ENCODE data around the gene ZNF888. TPM values are rescaled to one million over a fixed set of nuclear protein-coding genes. Genes with fewer than 3 reads are reported as not detected.
"Not testable (repeated sequence)": the region's sequence is repeated elsewhere in the genome, so short reads cannot be mapped to it uniquely, and the experiment has no call there.

ZNF888 gene
- total RNA-seq, 1 experiment from 2014 or later = 5.2 TPM

GRCh38 chr19:52946322-52947310, 23.4 kb upstream of the ZNF888 start:
- DNase-seq (peak; percentile 77), ATAC-seq (peak; percentile 73)
- H2AFZ ChIP-seq (ENCODE audit: low read length) = peak overlapping the region; percentile 73
- H3K79me2 ChIP-seq (ENCODE audit: low read length) = peaks cover 8% of the 10 kb centered on the region; the same call in 1 of the 2 replicates
- H3K9me2 ChIP-seq (replicated peaks; ENCODE audit: low read length) = no peaks in the 10 kb centered on the region
- H3K27me3 ChIP-seq (ENCODE audit: low read length) = no peaks in the 10 kb centered on the region
- ChIA-PET POLR2A (ENCODE audit: unreplicated experiment) (interaction anchor here (0.6 to 0.7 kb wide), 2 partner anchors 16 to 50 kb away, joined by 3 to 5 read pairs; no protein-coding TSS in a partner anchor), CTCF (no interaction called here)
- TF ChIP-seq EZH2 (IDR thresholded peaks at IDR 0.05; ENCODE audit: low read length, unreplicated experiment) = no peak
- no peak for TF ChIP-seq EZH2phosphoT487 (IDR thresholded peaks at IDR 0.05; ENCODE audit: borderline replicate concordance, low read length)
- TF ChIP-seq CTCF (conservative IDR thresholded peaks at IDR 0.05; ENCODE audit: low read depth, low read length) = no peak
- H3K4me2 ChIP-seq (ENCODE audit: low read length) = peak overlapping the region; percentile 65
- H3K9ac ChIP-seq (ENCODE audit: low read length) = no peak overlapping the region
- intact Hi-C loops (cut with micrococcal nuclease) = loop anchor here (5.0 kb wide), 1 partner anchor 46 kb away; no protein-coding TSS in a partner anchor
- H3K4me1 ChIP-seq (ENCODE audit: insufficient read depth, low read length) = peaks cover 32% of the 10 kb centered on the region
- peaks cover 31% of the 10 kb centered on the region for H3K36me3 ChIP-seq (ENCODE audit: low read depth, low read length)
- H4K20me1 ChIP-seq (ENCODE audit: low read length) = no peaks in the 10 kb centered on the region
- no peaks in the 10 kb centered on the region for H3F3A ChIP-seq (ENCODE audit: low read length, unreplicated experiment)
- H3K9me3 ChIP-seq (ENCODE audit: low read length) = peaks cover 30% of the 10 kb centered on the region
- no TSS peak for BruUV-seq (replicated peaks)
- peak overlapping the region; percentile 57 for H3K4me3 ChIP-seq (ENCODE audit: low read length)
- H3K27ac ChIP-seq (ENCODE audit: low read length) = peak overlapping the region; percentile 86

- peak overlapping the region; percentile 69 for H2AFZ ChIP-seq (ENCODE audit: low read length)
- peak overlapping the region; percentile 65 for H3K4me2 ChIP-seq (ENCODE audit: low read length)
- no TSS peak for BruUV-seq (replicated peaks)
- peaks cover 32% of the 10 kb centered on the region for H3K4me1 ChIP-seq (ENCODE audit: insufficient read depth, low read length)
- peak overlapping the region; percentile 49 for H3K4me3 ChIP-seq (ENCODE audit: low read length)
- intact Hi-C loops (cut with micrococcal nuclease) = loop anchor here (1.0 to 5.0 kb wide), 3 partner anchors 17 to 49 kb away; partner anchors contain the start of genes ZNF320 and ZNF816
- ChIA-PET POLR2A (ENCODE audit: unreplicated experiment) (interaction anchor here (0.7 kb wide), 1 partner anchor 49 kb away, joined by 3 read pairs; no protein-coding TSS in a partner anchor), CTCF (no interaction called here)
- H3K27ac ChIP-seq (ENCODE audit: low read length) = peak overlapping the region; percentile 86
- H4K20me1 ChIP-seq (ENCODE audit: low read length) = no peaks in the 10 kb centered on the region
- H3K9ac ChIP-seq (ENCODE audit: low read length) = peak overlapping the region; percentile 72
- peaks cover 23% of the 10 kb centered on the region for H3K36me3 ChIP-seq (ENCODE audit: low read depth, low read length)
- H3K9me2 ChIP-seq (replicated peaks; ENCODE audit: low read length) = no peaks in the 10 kb centered on the region
- peaks cover 21% of the 10 kb centered on the region for H3K9me3 ChIP-seq (ENCODE audit: low read length)
- DNase-seq (no peak), ATAC-seq (peak; percentile 2)
- H3K79me2 ChIP-seq (ENCODE audit: low read length) = peaks cover 16% of the 10 kb centered on the region
- TF ChIP-seq EZH2 (IDR thresholded peaks at IDR 0.05; ENCODE audit: low read length, unreplicated experiment) (no peak), EZH2phosphoT487 (IDR thresholded peaks at IDR 0.05; ENCODE audit: borderline replicate concordance, low read length) (no peak), CTCF (conservative IDR thresholded peaks at IDR 0.05; ENCODE audit: low read depth, low read length) (no peak)
- no peaks in the 10 kb centered on the region for H3F3A ChIP-seq (ENCODE audit: low read length, unreplicated experiment)
- no peaks in the 10 kb centered on the region for H3K27me3 ChIP-seq (ENCODE audit: low read length)
Observed at GRCh38 chr19:52945652-52946321, 22.6 kb upstream of the ZNF888 start.

- Histone ChIP-seq H3K27ac (ENCODE audit: low read length) (peak overlapping the region; percentile 86), H3K4me1 (ENCODE audit: insufficient read depth, low read length) (peaks cover 32% of the 10 kb centered on the region), H3K4me2 (ENCODE audit: low read length) (peak overlapping the region; percentile 65), H3K36me3 (ENCODE audit: low read depth, low read length) (peaks cover 14% of the 10 kb centered on the region; the same call in 1 of the 2 replicates), H3K9me3 (ENCODE audit: low read length) (peaks cover 13% of the 10 kb centered on the region), H3K79me2 (ENCODE audit: low read length) (peaks cover 24% of the 10 kb centered on the region), H3K9ac (ENCODE audit: low read length) (peak overlapping the region; percentile 72), H2AFZ (ENCODE audit: low read length) (peak overlapping the region; percentile 69), H3K4me3 (ENCODE audit: low read length) (peak overlapping the region; percentile 49)
- CTCF ChIA-PET; POLR2A ChIA-PET (ENCODE audit: unreplicated experiment); H3F3A ChIP-seq (ENCODE audit: low read length, unreplicated experiment); H3K9me2 ChIP-seq (replicated peaks; ENCODE audit: low read length); ATAC-seq; H3K27me3 ChIP-seq (ENCODE audit: low read length); H4K20me1 ChIP-seq (ENCODE audit: low read length): not testable (repeated sequence)
- TSS peak; percentile 49 for BruUV-seq (replicated peaks)
- DNase-seq = peak; percentile 75
- intact Hi-C loops (cut with micrococcal nuclease) = loop anchor here (1.0 to 5.0 kb wide), 3 partner anchors 17 to 48 kb away; partner anchors contain the start of genes ZNF320 and ZNF816
Observed at GRCh38 chr19:52944703-52945493, 21.7 kb upstream of the ZNF888 start.

All from PC-3 (cell line).